Hepatocyte (in vitro differentiated cells): ENCODE measurements around the gene TCF7L2. TPM values are rescaled to one million over a fixed set of nuclear protein-coding genes. Genes with fewer than 3 reads are reported as not detected.

Source experiments
- DNase-seq: peaks from one replicate; pipeline ENCODE4 v3.0.0-alpha.2; 2016; ENCODE audit warnings: low spot score
- H2AFZ ChIP-seq: fragments of 200-600 bp; sonication (generic); 2 replicates; pipeline ENCODE4 v1.6.0; 2016; ENCODE audit warnings: antibody characterized with exemption, mild to moderate bottlenecking
- H3K27ac ChIP-seq: fragments of 200-600 bp; sonication (generic); 2 replicates; pipeline ENCODE4 v1.5.1; 2016; ENCODE audit warnings: mild to moderate bottlenecking
- H3K27me3 ChIP-seq: fragments of 200-600 bp; sonication (generic); 2 replicates; pipeline ENCODE4 v1.6.1; 2016
- H3K36me3 ChIP-seq: fragments of 200-600 bp; sonication (generic); replicated peaks from 2 replicates; pipeline ENCODE4 v1.5.1; 2016; ENCODE audit warnings: low read depth; ENCODE audit not compliant: insufficient read depth
- H3K4me1 ChIP-seq: fragments of 200-600 bp; sonication (generic); 2 replicates; pipeline ENCODE4 v1.5.1; 2016; ENCODE audit warnings: mild to moderate bottlenecking, moderate library complexity; ENCODE audit not compliant: insufficient read depth
- H3K4me2 ChIP-seq: fragments of 200-600 bp; sonication (generic); 2 replicates; pipeline ENCODE4 v1.6.0; 2016
- H3K4me3 ChIP-seq: fragments of 200-600 bp; sonication (generic); 2 replicates; pipeline ENCODE4 v1.5.1; 2016; ENCODE audit warnings: mild to moderate bottlenecking
- H3K79me2 ChIP-seq: fragments of 200-600 bp; sonication (generic); 2 replicates; pipeline ENCODE4 v1.6.0; 2017; ENCODE audit warnings: mild to moderate bottlenecking
- H3K9me2 ChIP-seq: fragments of 200-600 bp; sonication (generic); replicated peaks from 2 replicates; pipeline ENCODE4 v1.6.0; 2017; ENCODE audit warnings: mild to moderate bottlenecking; ENCODE audit not compliant: insufficient read depth
- H3K9me3 ChIP-seq: fragments of 200-600 bp; sonication (generic); 2 replicates; pipeline ENCODE4 v1.5.1; 2016; ENCODE audit warnings: low read depth, mild to moderate bottlenecking
- H4K20me1 ChIP-seq: fragments of 200-600 bp; sonication (generic); 2 replicates; pipeline ENCODE4 v1.6.0; 2016; ENCODE audit warnings: mild to moderate bottlenecking; ENCODE audit not compliant: insufficient read depth, poor library complexity, severe bottlenecking
- CTCF ChIP-seq: fragments of 200-600 bp; sonication (generic); IDR thresholded peaks from 2 replicates; pipeline ENCODE4 v1.5.1; 2016; ENCODE audit warnings: antibody characterized with exemption, mild to moderate bottlenecking; ENCODE audit not compliant: poor library complexity
- EZH2 ChIP-seq: fragments of 200-600 bp; sonication (generic); IDR thresholded peaks from 2 replicates; pipeline ENCODE4 v1.6.1; 2016; ENCODE audit warnings: antibody characterized with exemption, mild to moderate bottlenecking, borderline replicate concordance
- EZH2phosphoT487 ChIP-seq: fragments of 200-600 bp; sonication (generic); IDR thresholded peaks from one replicate; pipeline ENCODE4 v1.6.1; 2018; ENCODE audit warnings: antibody characterized with exemption, mild to moderate bottlenecking, low read depth, moderate library complexity; ENCODE audit not compliant: unreplicated experiment, severe bottlenecking
- WGBS: methylation state at CpG from one replicate; pipeline ENCODE4 v1.1.6; 2016; ENCODE audit warnings: low lambda C conversion rate; ENCODE audit errors: missing lambda C conversion rate; 5-methylcytosine and 5-hydroxymethylcytosine counted together
- polyA plus RNA-seq: library from polyadenylated mRNA; unstranded; fragments of >200 nt; fragmentation: Nextera tagmentation; extraction: Ambion mirVana; gene quantifications from 2 replicates; pipeline ENCODE4 v1.2.1, GENCODE V29; 2016
- total RNA-seq: library from RNA; depleted of rRNA; stranded (reverse); fragments of >200 nt; gene quantifications from 2 replicates; pipeline ENCODE4 v1.2.3, GENCODE V29; 2014

Gene TCF7L2
- total and polyA plus RNA-seq, 2 experiments from 2014 or later = 14.8 to 28.8 TPM

GRCh38 chr10:112932658-112933057 lies 17.4 kb upstream of the TCF7L2 start:
- Histone ChIP-seq H3K27ac (no peak overlapping the region), H3K4me2 (no peak overlapping the region), H3K9me2 (no peaks in the 10 kb centered on the region), H3K27me3 (no peaks in the 10 kb centered on the region), H4K20me1 (no peaks in the 10 kb centered on the region), H3K4me3 (no peak overlapping the region), H2AFZ (no peak overlapping the region), H3K36me3 (no peaks in the 10 kb centered on the region), H3K4me1 (no peaks in the 10 kb centered on the region), H3K79me2 (no peaks in the 10 kb centered on the region), H3K9me3 (no peaks in the 10 kb centered on the region)
- no peak for DNase-seq
- WGBS = 96% methylated on average over 4 of the region's 4 CpGs
- TF ChIP-seq EZH2 = no peak
- no peak for TF ChIP-seq EZH2phosphoT487

- H3K36me3 ChIP-seq = no peaks in the 10 kb centered on the region
- H3K27ac ChIP-seq = no peak overlapping the region
- H3K4me1 ChIP-seq = peaks cover 9% of the 10 kb centered on the region
- TF ChIP-seq EZH2phosphoT487 (no peak), CTCF (no peak), EZH2 (no peak)
- no peak for DNase-seq
- H3K4me2 ChIP-seq = no peak overlapping the region
- no peak overlapping the region for H2AFZ ChIP-seq
- H4K20me1 ChIP-seq = no peaks in the 10 kb centered on the region
- no peak overlapping the region for H3K4me3 ChIP-seq
- H3K9me3 ChIP-seq = no peaks in the 10 kb centered on the region
- H3K9me2 ChIP-seq = no peaks in the 10 kb centered on the region
- H3K27me3 ChIP-seq = no peaks in the 10 kb centered on the region
- 59% methylated on average over 2 of the region's 2 CpGs for WGBS
- no peaks in the 10 kb centered on the region for H3K79me2 ChIP-seq
Measured at GRCh38 chr10:112934193-112934592, 15.9 kb upstream of the TCF7L2 start.

- Histone ChIP-seq H3K4me3 (no peak overlapping the region), H3K27me3 (no peaks in the 10 kb centered on the region), H3K79me2 (no peaks in the 10 kb centered on the region), H3K4me2 (peak overlapping the region; percentile 41), H3K36me3 (no peaks in the 10 kb centered on the region), H3K9me2 (no peaks in the 10 kb centered on the region), H2AFZ (no peak overlapping the region), H3K4me1 (peaks cover 12% of the 10 kb centered on the region), H4K20me1 (no peaks in the 10 kb centered on the region), H3K27ac (peak overlapping the region; percentile 74), H3K9me3 (no peaks in the 10 kb centered on the region)
- TF ChIP-seq CTCF = no peak
- no peak for TF ChIP-seq EZH2phosphoT487
- TF ChIP-seq EZH2 = no peak
- 43% methylated on average over 6 of the region's 6 CpGs for WGBS
- DNase-seq = peak; percentile 31
Measured at GRCh38 chr10:112938808-112939482, 11.1 kb upstream of the TCF7L2 start.

- 17% methylated on average over 5 of the region's 5 CpGs for WGBS
- Histone ChIP-seq H3K4me2 (peak overlapping the region; percentile 45), H3K4me3 (no peak overlapping the region)
Measured at GRCh38 chr10:112945811-112946210, 4.2 kb upstream of the TCF7L2 start.

More at GRCh38 chr10:112945811-112946210, 4.2 kb upstream of the TCF7L2 start:
- TF ChIP-seq CTCF (no peak), EZH2 (no peak), EZH2phosphoT487 (no peak)
- H2AFZ ChIP-seq = no peak overlapping the region
- H4K20me1 ChIP-seq = no peaks in the 10 kb centered on the region
- H3K27ac ChIP-seq = peak overlapping the region; percentile 69
- H3K27me3 ChIP-seq = no peaks in the 10 kb centered on the region
- H3K79me2 ChIP-seq = peaks cover 5% of the 10 kb centered on the region
- no peaks in the 10 kb centered on the region for H3K9me2 ChIP-seq
- no peak for DNase-seq
- no peaks in the 10 kb centered on the region for H3K36me3 ChIP-seq
- H3K9me3 ChIP-seq = no peaks in the 10 kb centered on the region
- peaks cover 14% of the 10 kb centered on the region for H3K4me1 ChIP-seq
